OCI-LY7 (cell line): ENCODE measurements around the gene RNF11. TPM values are rescaled to one million over a fixed set of nuclear protein-coding genes. Genes with fewer than 3 reads are reported as not detected.

Experiments
- BruUV-seq: library from RNA; stranded (reverse); fragments of 400-500 nt; replicated peaks from 2 replicates; lab custom pipeline; 2021; lab: Mats Ljungman, UMichigan
- CTCF ChIA-PET: fragments of 300-600 bp; sonication (Branson Sonifier 250); formaldehyde crosslinking; loops from one replicate; lab custom pipeline; 2022; ENCODE audit warnings: antibody characterized with exemption; ENCODE audit not compliant: unreplicated experiment; lab: Charles Lee
- POLR2A ChIA-PET: fragments of 300-600 bp; sonication (Branson Sonifier 250); formaldehyde crosslinking; loops from one replicate; lab custom pipeline; 2022; ENCODE audit warnings: antibody characterized with exemption; lab: Charles Lee
- DNase-seq: peaks from one replicate; pipeline ENCODE4 v3.0.0-alpha.2; 2015; ENCODE audit warnings: low spot score
- H2AFZ ChIP-seq: fragments of 200-600 bp; sonication (generic), shearing (Covaris generic); 2 replicates; pipeline ENCODE4 v1.6.1; 2014; ENCODE audit warnings: mild to moderate bottlenecking, antibody characterized with exemption, low read length, moderate library complexity
- H3K27ac ChIP-seq: fragments of 200-600 bp; sonication (generic); 2 replicates; pipeline ENCODE4 v1.5.1; 2014; ENCODE audit warnings: mixed run types, low read depth, mild to moderate bottlenecking, moderate library complexity, low read length, inconsistent platforms; ENCODE audit not compliant: poor library complexity, severe bottlenecking
- H3K36me3 ChIP-seq: fragments of 200-600 bp; sonication (generic); 2 replicates; pipeline ENCODE4 v1.6.1; 2014; ENCODE audit warnings: mild to moderate bottlenecking, antibody characterized with exemption, low read length, moderate library complexity, mixed read lengths; ENCODE audit not compliant: insufficient read depth
- H3K4me1 ChIP-seq: fragments of 200-600 bp; sonication (generic); 2 replicates; pipeline ENCODE4 v1.5.1; 2014; ENCODE audit warnings: mild to moderate bottlenecking, low read length; ENCODE audit not compliant: insufficient read depth, poor library complexity, severe bottlenecking
- H3K4me2 ChIP-seq: fragments of 200-600 bp; sonication (generic); 2 replicates; pipeline ENCODE4 v1.6.1; 2014; ENCODE audit warnings: mild to moderate bottlenecking, low read length
- H3K4me3 ChIP-seq: fragments of 200-600 bp; sonication (generic); 2 replicates; pipeline ENCODE4 v1.5.1; 2014; ENCODE audit warnings: mild to moderate bottlenecking, low read depth, low read length; ENCODE audit not compliant: poor library complexity, severe bottlenecking
- H3K79me2 ChIP-seq: fragments of 200-600 bp; sonication (generic); 2 replicates; pipeline ENCODE4 v1.6.1; 2016; ENCODE audit warnings: low read depth, mild to moderate bottlenecking, low read length, moderate library complexity, mixed read lengths; ENCODE audit not compliant: insufficient read depth
- H3K9me2 ChIP-seq: fragments of 200-600 bp; sonication (generic); 2 replicates; pipeline ENCODE4 v1.6.1; 2016; ENCODE audit warnings: mild to moderate bottlenecking, low read length, mixed read lengths; ENCODE audit not compliant: insufficient read depth
- H3K9me3 ChIP-seq: fragments of 200-600 bp; sonication (generic); 2 replicates; pipeline ENCODE4 v1.6.1; 2014; ENCODE audit warnings: mild to moderate bottlenecking, mixed run types, low read length, mixed read lengths
- H4K20me1 ChIP-seq: fragments of 200-600 bp; sonication (generic); 2 replicates; pipeline ENCODE4 v1.6.1; 2014; ENCODE audit warnings: mild to moderate bottlenecking, antibody characterized with exemption, low read length, moderate library complexity, mixed read lengths; ENCODE audit not compliant: insufficient read depth
- CTCF ChIP-seq: fragments of 200-600 bp; sonication (generic); conservative IDR thresholded peaks from 2 replicates; pipeline ENCODE4 v1.5.1; 2014; ENCODE audit warnings: mild to moderate bottlenecking, antibody characterized with exemption, low read length, moderate library complexity, mixed read lengths
- EZH2phosphoT487 ChIP-seq: fragments of 200-600 bp; sonication (generic); IDR thresholded peaks from 2 replicates; pipeline ENCODE4 v1.6.1; 2018; ENCODE audit warnings: low read depth, borderline replicate concordance, mild to moderate bottlenecking, mixed run types, antibody characterized with exemption, low read length, moderate library complexity, mixed read lengths
- intact Hi-C: fragments of 100-400 bp; cut with micrococcal nuclease; formaldehyde crosslinking; loops from one replicate; pipeline ENCODE4 v1.10.0; 2022; ENCODE audit not compliant: unreplicated experiment
- total RNA-seq, 2 experiments: library from RNA; depleted of rRNA in 1 of 2; stranded (reverse); fragments of >200 nt in 1 of 2; shearing (Covaris generic) in 1 of 2; gene quantifications; 2 replicates each; pipeline ENCODE4 v1.2.3, GENCODE V29; 2014 to 2022

The RNF11 gene
- total RNA-seq, 2 experiments from 2014 or later = 1.5 to 4.8 TPM

GRCh38 chr1:51311826-51312225, 75.8 kb downstream of the RNF11 start:
- Histone ChIP-seq H3K9me3 (no peaks in the 10 kb centered on the region), H3K36me3 (no peaks in the 10 kb centered on the region)
- TF ChIP-seq CTCF (no peak), EZH2phosphoT487 (no peak)

GRCh38 chr1:51312718-51313117, 76.6 kb downstream of the RNF11 start:
- no peak for DNase-seq
- TF ChIP-seq EZH2phosphoT487 (no peak), CTCF (no peak)
- ChIA-PET CTCF (no interaction called here), POLR2A (no interaction called here)
- intact Hi-C loops = no loop called here
- no peak overlapping the region for H3K4me3 ChIP-seq
- no peak overlapping the region for H2AFZ ChIP-seq
- no TSS peak for BruUV-seq
- H3K27ac ChIP-seq = no peak overlapping the region
- H3K9me3 ChIP-seq = no peaks in the 10 kb centered on the region
- H3K9me2 ChIP-seq = no peaks in the 10 kb centered on the region
- no peaks in the 10 kb centered on the region for H3K36me3 ChIP-seq
- H3K79me2 ChIP-seq = no peaks in the 10 kb centered on the region
- H4K20me1 ChIP-seq = no peaks in the 10 kb centered on the region
- H3K4me1 ChIP-seq = no peaks in the 10 kb centered on the region
- H3K4me2 ChIP-seq = no peak overlapping the region

More at GRCh38 chr1:51311826-51312225, 75.8 kb downstream of the RNF11 start:
- Histone ChIP-seq H3K79me2 (no peaks in the 10 kb centered on the region), H3K27ac (no peak overlapping the region), H3K4me2 (no peak overlapping the region), H3K4me3 (no peak overlapping the region), H3K4me1 (no peaks in the 10 kb centered on the region), H4K20me1 (no peaks in the 10 kb centered on the region), H2AFZ (no peak overlapping the region), H3K9me2 (no peaks in the 10 kb centered on the region)
- CTCF ChIA-PET = no interaction called here
- no peak for DNase-seq
- POLR2A ChIA-PET = no interaction called here
- intact Hi-C loops = no loop called here
- no TSS peak for BruUV-seq

GRCh38 chr1:51313268-51313852, 77.3 kb downstream of the RNF11 start:
- intact Hi-C loops = no loop called here
- no peaks in the 10 kb centered on the region for H3K9me2 ChIP-seq
- CTCF ChIA-PET = no interaction called here
- TF ChIP-seq EZH2phosphoT487 = no peak
- peak; percentile 50 for TF ChIP-seq CTCF
- no TSS peak for BruUV-seq
- H3K9me3 ChIP-seq = no peaks in the 10 kb centered on the region
- H3K4me3 ChIP-seq = no peak overlapping the region
- DNase-seq = no peak
- no peaks in the 10 kb centered on the region for H4K20me1 ChIP-seq
- H3K79me2 ChIP-seq = no peaks in the 10 kb centered on the region
- no peaks in the 10 kb centered on the region for H3K36me3 ChIP-seq
- no peak overlapping the region for H2AFZ ChIP-seq
- POLR2A ChIA-PET = no interaction called here
- no peak overlapping the region for H3K4me2 ChIP-seq
- no peaks in the 10 kb centered on the region for H3K4me1 ChIP-seq
- H3K27ac ChIP-seq = no peak overlapping the region
